GM12878 (cell line): Measurements from ENCODE around the gene HMOX1. TPM values are rescaled to one million over a fixed set of nuclear protein-coding genes. Genes with fewer than 3 reads are reported as not detected.

Source experiments
- ATAC-seq: fragments of 200-7000 bp; cut with Tn5 transposase; 3 replicates; pipeline ENCODE4 v1.9.1; 2020; ENCODE audit warnings: mild to moderate bottlenecking, moderate library complexity
- BruUV-seq: library from RNA; stranded (reverse); fragments of 400-500 nt; replicated peaks from 2 replicates; lab custom pipeline; 2021; lab: Mats Ljungman, UMichigan
- CTCF ChIA-PET: fragments of 300-600 bp; sonication (Branson Sonifier 250); formaldehyde crosslinking; extraction: SDS; loops from one replicate; lab custom pipeline; 2021; ENCODE audit warnings: inconsistent platforms; lab: Yijun Ruan, JAX
- POLR2A ChIA-PET: fragments of 350-600 bp; formaldehyde crosslinking; extraction: SDS; loops from one replicate; lab custom pipeline; 2021; ENCODE audit warnings: inconsistent platforms; lab: Charles Lee
- RAD21 ChIA-PET: fragments of 300-600 bp; sonication (Branson Sonifier 250); formaldehyde crosslinking; loops from one replicate; lab custom pipeline; 2023; ENCODE audit warnings: antibody characterized with exemption; ENCODE audit not compliant: unreplicated experiment; lab: Charles Lee
- SMC1A ChIA-PET: fragments of 300-600 bp; sonication (Branson Sonifier 250); formaldehyde crosslinking; loops from one replicate; lab custom pipeline; 2023; ENCODE audit not compliant: unreplicated experiment, uncharacterized antibody; lab: Charles Lee
- DNase-seq: peaks from one replicate; pipeline ENCODE4 v3.0.0-alpha.2; 2011; ENCODE audit warnings: low read depth, low spot score
- FAIRE-seq: peaks from 3 replicates; lab custom pipeline; 2011; peaks lifted over from hg19 to GRCh38; lab: Jason Lieb, UNC
- H2AFZ ChIP-seq: 2 replicates; pipeline ENCODE4 v1.6.0; 2011; ENCODE audit warnings: low read depth, low read length, control low read depth; ENCODE audit not compliant: control insufficient read depth
- H3K27ac ChIP-seq: 2 replicates; pipeline ENCODE4 v1.5.1; 2011; ENCODE audit warnings: control low read depth; ENCODE audit not compliant: control insufficient read depth, insufficient read depth
- H3K27me3 ChIP-seq, 2 experiments: replicated peaks in 1 of 2; 2 replicates each; pipeline versions ENCODE4 v1.6.0 to v1.6.1; 2011; ENCODE audit warnings: low read length in 1 of 2; ENCODE audit not compliant: control insufficient read depth in 2 of 2, insufficient read depth in 2 of 2
- H3K36me3 ChIP-seq, 2 experiments: 2 replicates each; pipeline ENCODE4 v1.5.1; 2011; ENCODE audit warnings: low read length in 1 of 2; ENCODE audit not compliant: control insufficient read depth in 2 of 2, insufficient read depth in 2 of 2
- H3K4me1 ChIP-seq: 2 replicates; pipeline ENCODE4 v1.6.1; 2011; ENCODE audit warnings: mild to moderate bottlenecking, low read length, moderate library complexity, mixed read lengths; ENCODE audit not compliant: control insufficient read depth, insufficient read depth
- H3K4me2 ChIP-seq: 2 replicates; pipeline ENCODE4 v1.6.0; 2011; ENCODE audit warnings: control low read depth; ENCODE audit not compliant: control insufficient read depth, insufficient read depth
- H3K4me3 ChIP-seq: fragments of 200-600 bp; sonication (generic); 2 replicates; pipeline ENCODE4 v1.5.1; 2016
- H3K79me2 ChIP-seq: 2 replicates; pipeline ENCODE4 v1.6.0; 2011; ENCODE audit warnings: low read length; ENCODE audit not compliant: control insufficient read depth, insufficient read depth
- H3K9ac ChIP-seq: 2 replicates; pipeline ENCODE4 v1.8.0; 2011; ENCODE audit warnings: low read length, control low read depth, mixed read lengths; ENCODE audit not compliant: control insufficient read depth, insufficient read depth
- H3K9me3 ChIP-seq: replicated peaks from 3 replicates; pipeline ENCODE4 v1.5.1; 2011; ENCODE audit warnings: mild to moderate bottlenecking, low read length; ENCODE audit not compliant: control insufficient read depth, insufficient read depth
- H4K20me1 ChIP-seq: 2 replicates; pipeline ENCODE4 v1.6.0; 2011; ENCODE audit not compliant: control insufficient read depth, insufficient read depth
- BCL11A ChIP-seq: IDR thresholded peaks from 2 replicates; pipeline ENCODE4 v1.6.1; 2011; ENCODE audit warnings: low read depth, low read length
- CEBPB ChIP-seq, 2 experiments: fragments of 150-350 bp in 1 of 2; IDR thresholded peaks; 2 replicates each; pipeline ENCODE4 v1.6.1; 2012 to 2014; ENCODE audit warnings: low read depth in 2 of 2, low read length in 2 of 2, borderline replicate concordance in 1 of 2, inconsistent platforms in 1 of 2
- RUNX3 ChIP-seq: IDR thresholded peaks from 2 replicates; pipeline ENCODE4 v1.6.1; 2012; ENCODE audit warnings: low read length, inconsistent platforms
- WGBS: methylation state at CpG from one replicate; pipeline ENCODE4 v1.1.6; 2016; ENCODE audit warnings: low lambda C conversion rate; ENCODE audit not compliant: insufficient replicate concordance, insufficient coverage; ENCODE audit errors: missing lambda C conversion rate; 5-methylcytosine and 5-hydroxymethylcytosine counted together
- in situ Hi-C: fragments of 300-500 bp; cut with MboI; formaldehyde crosslinking; loops from 9 replicates; pipeline ENCODE4 v1.14.3; 2018; ENCODE audit warnings: mixed read lengths
- intact Hi-C: fragments of 100-400 bp; cut with micrococcal nuclease; formaldehyde crosslinking; loops from one replicate; pipeline ENCODE4 v1.14.2; 2022; ENCODE audit not compliant: unreplicated experiment
- polyA plus RNA-seq, 11 experiments: library from polyadenylated mRNA; depleted of rRNA in 4 of 11; unstranded in 6 of 11; stranded (reverse) in 5 of 11; fragments of >200 nt; fragmentation: Nextera tagmentation in 4 of 11; fragmentation: Illumina TruSeq in 1 of 11; extraction: Ambion mirVana in 4 of 11; extraction: Trizol in 1 of 11; gene quantifications; 1 replicate in 1 of 11; 2 replicates in 10 of 11; pipeline versions ENCODE4 v1.2.1 to v1.2.3, GENCODE V29; 2011 to 2016; ENCODE audit warnings: inconsistent platforms in 2 of 11, missing spikeins in 2 of 11, low read depth in 1 of 11
- total RNA-seq, 4 experiments: library from RNA; depleted of rRNA in 3 of 4; stranded (reverse); fragments of >200 nt in 3 of 4; fragmentation: Illumina TruSeq in 1 of 4; extraction: Trizol in 1 of 4; gene quantifications; 2 replicates each; pipeline versions ENCODE4 v1.2.1 to v1.2.3, GENCODE V29; 2013 to 2021

The HMOX1 gene
- total and polyA plus RNA-seq, 10 of the 15 experiments (the other 5 are each of a cell fraction or from before 2014, with no cell fraction given), result 1.5 to 36.7 (median 18.8) TPM

- no peak for TF ChIP-seq CEBPB (IDR thresholded peaks at IDR 0.05; ENCODE audit: borderline replicate concordance in 1 of 2, low read depth in 2 of 2, low read length in 2 of 2)
Measured at GRCh38 chr22:35390933-35391332, 10.0 kb downstream of the HMOX1 start (continued).

- TF ChIP-seq BCL11A (no peak), RUNX3 (peak; percentile 64)
- TF ChIP-seq, all 136 proteins: peak for 1
- Histone ChIP-seq H3K9me3 (no peaks in the 10 kb centered on the region), H3K27ac (no peak overlapping the region), H3K9ac (no peak overlapping the region), H4K20me1 (no peaks in the 10 kb centered on the region), H3K36me3 (peaks cover 8 to 12% of the 10 kb centered on the region in 2 experiments; a peak in 3 of 4 replicates), H3K4me1 (peaks cover 16% of the 10 kb centered on the region), H3K27me3 (no peaks in the 10 kb centered on the region), H2AFZ (no peak overlapping the region), H3K4me3 (no peak overlapping the region), H3K4me2 (no peak overlapping the region), H3K79me2 (no peaks in the 10 kb centered on the region)
- ATAC-seq (peak; percentile 74), FAIRE-seq (peak; percentile 13), DNase-seq (no peak)
- ChIA-PET CTCF (interaction anchor here (0.6 to 1.3 kb wide), 4 partner anchors 12 to 19 kb away, joined by 3 to 6 read pairs (median 4); no protein-coding TSS in a partner anchor), POLR2A (interaction anchor here (0.6 to 1.5 kb wide), 4 partner anchors 10 to 25 kb away, joined by 4 to 14 read pairs (median 4); no protein-coding TSS in a partner anchor), RAD21 (interaction anchor here (1.1 to 1.7 kb wide), 4 partner anchors 11 to 41 kb away, joined by 3 to 7 read pairs (median 4); partner anchors contain the start of gene HMOX1), SMC1A (interaction anchor here (0.8 to 3.5 kb wide), 4 partner anchors 11 to 37 kb away, joined by 3 to 27 read pairs (median 4); no protein-coding TSS in a partner anchor)
- intact Hi-C loops, result no loop called here
- in situ Hi-C loops, result loop anchor here (25.0 kb wide), 1 partner anchor 1820 kb away; the partner anchor contains the start of gene SSTR3
- 4% methylated on average over 2 of the region's 2 CpGs for WGBS
- BruUV-seq, result TSS peak; percentile 55
Measured at GRCh38 chr22:35392357-35392756, 11.5 kb downstream of the HMOX1 start.
